ENCODE data around the gene SLC47A2. TPM values are rescaled to one million over a fixed set of nuclear protein-coding genes. Genes with fewer than 3 reads are reported as not detected.

The SLC47A2 gene
- total RNA-seq, 1 donor from 2014 or later: 0.74 TPM

- intact Hi-C loops (cut with DNase I): no loop called here
- H3K9me3 ChIP-seq: no peaks in the 10 kb centered on the region
- no peak overlapping the region for H3K27ac ChIP-seq
- TF ChIP-seq CTCF (IDR thresholded peaks at IDR 0.05): no peak
- TF ChIP-seq POLR2AphosphoS5 (IDR thresholded peaks at IDR 0.05; ENCODE audit: insufficient read depth in 1 of 2, low read depth in 1 of 2): no peak
- no peak for TF ChIP-seq POLR2A (IDR thresholded peaks at IDR 0.05)
- H3K36me3 ChIP-seq: no peaks in the 10 kb centered on the region
- H3K4me1 ChIP-seq: peaks cover 27% of the 10 kb centered on the region
- no peak for DNase-seq (ENCODE audit: extremely low spot score in 2 of 2)
- H3K27me3 ChIP-seq: no peaks in the 10 kb centered on the region
- no peak overlapping the region for H3K4me3 ChIP-seq
Measured at GRCh38 chr17:19755392-19755791, 39.0 kb upstream of the SLC47A2 start.

GRCh38 chr17:19753661-19754463, 37.5 kb upstream of the SLC47A2 start:
- Histone ChIP-seq H3K27ac (no peak overlapping the region), H3K27me3 (no peaks in the 10 kb centered on the region), H3K4me1 (peaks cover 30% of the 10 kb centered on the region), H3K9me3 (no peaks in the 10 kb centered on the region), H3K4me3 (no peak overlapping the region), H3K36me3 (no peaks in the 10 kb centered on the region)
- intact Hi-C loops (cut with DNase I): no loop called here
- DNase-seq (ENCODE audit: extremely low spot score in 2 of 2): no peak
- TF ChIP-seq POLR2AphosphoS5 (IDR thresholded peaks at IDR 0.05; ENCODE audit: insufficient read depth in 1 of 2, low read depth in 1 of 2) (no peak), POLR2A (IDR thresholded peaks at IDR 0.05) (no peak), CTCF (IDR thresholded peaks at IDR 0.05) (no peak)

DNA sequence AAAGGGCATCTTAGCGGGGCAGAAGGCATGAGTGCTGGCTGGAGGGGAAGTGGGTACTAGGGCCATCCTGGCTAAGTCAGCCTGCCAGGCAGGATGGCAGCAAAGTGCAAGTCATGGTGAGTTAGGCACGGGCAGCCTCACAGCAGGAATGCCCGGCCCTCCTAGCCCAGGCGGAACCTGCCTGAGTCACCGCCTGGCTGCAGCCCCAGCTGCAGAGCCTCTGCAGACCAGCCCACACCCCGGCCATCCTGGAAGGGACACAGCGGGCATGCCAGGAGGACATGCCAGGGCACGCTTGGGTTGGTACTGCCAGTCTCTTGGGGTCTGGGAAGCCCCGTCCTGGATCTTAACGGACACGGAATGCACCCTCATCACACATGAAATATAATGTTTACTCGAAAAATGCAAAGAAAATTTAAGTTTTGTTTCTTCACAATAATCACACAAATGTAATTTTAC, 36.7 kb upstream of the SLC47A2 start:
- no peaks in the 10 kb centered on the region for H3K36me3 ChIP-seq
- DNase-seq (ENCODE audit: extremely low spot score in 2 of 2): no peak

DNA sequence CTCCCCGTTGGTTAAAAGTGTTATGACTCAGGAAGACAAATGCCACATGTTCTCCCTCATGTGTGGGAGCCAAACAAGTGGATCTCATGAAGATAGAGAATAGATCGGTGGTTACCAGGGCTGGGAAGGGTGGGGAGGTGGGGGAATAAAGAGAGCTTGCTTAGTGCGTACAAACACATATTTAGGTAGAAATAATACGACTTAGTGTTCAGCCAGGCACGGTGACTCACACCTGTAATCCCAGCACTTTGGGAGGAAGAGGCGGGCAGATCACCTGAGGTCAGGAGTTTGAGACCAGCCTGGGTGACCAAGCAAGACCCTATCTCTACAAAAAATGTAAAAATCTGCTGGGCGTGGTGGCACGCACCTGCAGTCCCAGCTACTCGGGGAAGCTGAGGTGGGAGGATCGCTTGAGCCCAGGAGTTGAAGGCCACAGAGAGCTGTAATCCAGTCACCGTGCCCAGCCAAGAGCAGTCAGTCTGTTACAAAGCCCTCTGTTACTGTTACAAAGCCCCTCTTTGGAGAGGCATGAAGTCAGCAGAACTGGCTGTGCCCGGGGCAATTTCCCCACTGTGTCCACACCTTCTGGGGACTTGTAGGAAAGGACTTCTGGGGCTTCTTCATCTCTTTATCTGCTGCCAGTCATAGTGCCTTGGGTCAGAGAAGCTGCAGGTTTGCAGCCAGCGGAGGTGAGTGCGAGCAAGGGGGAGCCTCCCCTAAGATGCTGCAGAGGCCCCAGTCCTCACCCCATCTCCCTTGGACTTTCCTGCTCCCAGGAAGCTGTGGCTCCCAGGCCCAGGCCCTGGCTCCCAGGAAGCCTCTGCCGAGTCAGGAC, 36.0 kb upstream of the SLC47A2 start:
- H3K4me3 ChIP-seq: no peak overlapping the region
- H3K9me3 ChIP-seq: no peaks in the 10 kb centered on the region
- no peaks in the 10 kb centered on the region for H3K36me3 ChIP-seq
- no peaks in the 10 kb centered on the region for H3K27me3 ChIP-seq
- TF ChIP-seq POLR2AphosphoS5 (IDR thresholded peaks at IDR 0.05; ENCODE audit: insufficient read depth in 1 of 2, low read depth in 1 of 2) (no peak), CTCF (IDR thresholded peaks at IDR 0.05) (no peak), POLR2A (IDR thresholded peaks at IDR 0.05) (no peak)
- DNase-seq (ENCODE audit: extremely low spot score in 2 of 2): no peak
- H3K27ac ChIP-seq: peak overlapping the region; percentile 43
- peaks cover 43% of the 10 kb centered on the region for H3K4me1 ChIP-seq
- intact Hi-C loops (cut with DNase I): no loop called here

More for the DNA sequence above, 36.7 kb upstream of the SLC47A2 start:
- peak overlapping the region; percentile 43 for H3K27ac ChIP-seq
- no peaks in the 10 kb centered on the region for H3K9me3 ChIP-seq
- no peaks in the 10 kb centered on the region for H3K27me3 ChIP-seq
- H3K4me3 ChIP-seq: no peak overlapping the region
- no peak for TF ChIP-seq POLR2A (IDR thresholded peaks at IDR 0.05)
- TF ChIP-seq POLR2AphosphoS5 (IDR thresholded peaks at IDR 0.05; ENCODE audit: insufficient read depth in 1 of 2, low read depth in 1 of 2): peak; percentile 53 to 60
- TF ChIP-seq CTCF (IDR thresholded peaks at IDR 0.05): no peak
- peaks cover 37% of the 10 kb centered on the region for H3K4me1 ChIP-seq
- intact Hi-C loops (cut with DNase I): no loop called here

Measured in vagina (tissue), 2 donors.